Stimulated activated CD8-positive, alpha-beta memory T cell treated with anti-CD3 and anti-CD28 coated beads, Interleukin-15, amount 100 ng/mL, for 4 hours (primary cell): ENCODE measurements around the gene ZNF248.

ENCODE experiments used
- DNase-seq, 2 donors: peaks; one replicate each; pipeline ENCODE4 v3.0.0-alpha.2; 2020; ENCODE audit warnings: low read depth in 2 of 2

ZNF248 gene

DNA sequence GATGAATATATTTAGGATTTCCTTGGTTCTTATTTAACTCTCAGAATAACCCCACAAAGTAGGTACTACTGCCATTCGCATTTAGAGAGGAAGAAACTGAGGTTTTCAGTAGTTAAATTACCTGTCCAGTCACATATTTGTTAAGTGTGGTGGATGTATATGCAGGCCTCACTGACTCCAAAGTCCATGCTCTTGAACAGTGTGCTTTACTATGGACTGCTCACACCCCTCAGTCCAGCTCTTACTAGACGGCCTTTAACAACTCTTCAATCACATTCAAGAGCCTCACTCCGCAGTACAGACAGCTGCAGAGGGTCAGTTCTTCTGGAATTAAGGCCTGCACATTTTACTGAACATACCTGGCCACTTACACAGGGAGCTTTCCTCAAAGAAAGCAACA, 36.2 kb downstream of the ZNF248 start:
- no peak for DNase-seq

DNA sequence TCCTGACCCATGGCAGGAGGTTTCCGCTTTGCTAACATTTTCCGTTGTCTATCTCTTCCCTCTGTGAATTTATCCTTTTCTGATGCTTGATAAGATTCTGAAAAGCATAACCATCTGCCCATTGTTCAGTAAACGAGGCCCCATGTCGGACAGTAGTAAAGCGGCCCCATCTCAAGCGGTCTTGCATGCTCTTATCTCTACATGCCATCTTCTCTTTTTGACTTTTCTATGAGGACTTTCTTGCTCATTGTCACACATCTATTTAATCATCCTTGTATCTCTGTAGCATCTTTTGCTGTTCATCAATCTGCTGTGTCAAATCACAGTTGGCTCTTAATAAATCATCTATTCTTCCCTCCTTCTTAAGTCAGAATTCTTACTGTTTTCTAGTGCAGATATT, 37.6 kb downstream of the ZNF248 start:
- DNase-seq: no peak

DNA sequence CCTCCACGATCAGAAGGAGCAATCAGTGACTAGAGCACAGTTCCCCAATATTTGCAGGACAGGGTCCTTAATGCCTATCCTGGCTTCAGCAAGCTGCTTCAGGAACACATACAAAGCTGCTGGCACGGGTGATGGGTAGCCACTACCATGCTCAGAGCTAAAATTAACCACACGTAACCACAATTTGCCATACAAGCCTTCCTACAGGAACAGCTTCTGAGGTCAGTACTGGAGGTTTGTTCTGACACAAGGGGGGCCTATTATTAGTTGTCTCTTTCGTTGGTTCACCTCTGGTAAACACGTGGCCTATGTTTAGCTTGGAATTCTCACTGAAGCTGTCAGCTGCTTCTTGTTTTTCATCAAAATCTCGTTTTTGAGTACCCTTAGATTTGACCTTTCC, 41.1 kb downstream of the ZNF248 start:
- no peak for DNase-seq

DNA sequence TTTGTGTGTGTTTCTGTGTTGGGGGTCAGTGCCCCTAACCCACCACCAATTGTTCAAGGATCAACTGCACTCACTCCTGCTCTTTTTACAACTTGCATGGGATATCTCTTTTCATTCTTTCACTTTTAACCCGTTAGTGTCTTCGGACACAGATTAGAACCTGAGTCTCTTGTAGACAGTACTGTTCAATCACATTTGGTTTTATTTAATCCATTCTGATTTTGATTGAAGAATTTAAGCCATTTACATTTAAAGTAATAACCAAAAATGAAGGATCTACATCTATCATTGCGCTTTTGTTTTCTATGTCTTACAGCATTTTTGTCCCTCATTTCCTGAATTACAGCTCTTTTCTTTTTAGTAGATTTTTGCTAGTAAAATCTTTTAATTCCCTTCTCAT, 43.6 kb downstream of the ZNF248 start:
- DNase-seq: no peak

DNA sequence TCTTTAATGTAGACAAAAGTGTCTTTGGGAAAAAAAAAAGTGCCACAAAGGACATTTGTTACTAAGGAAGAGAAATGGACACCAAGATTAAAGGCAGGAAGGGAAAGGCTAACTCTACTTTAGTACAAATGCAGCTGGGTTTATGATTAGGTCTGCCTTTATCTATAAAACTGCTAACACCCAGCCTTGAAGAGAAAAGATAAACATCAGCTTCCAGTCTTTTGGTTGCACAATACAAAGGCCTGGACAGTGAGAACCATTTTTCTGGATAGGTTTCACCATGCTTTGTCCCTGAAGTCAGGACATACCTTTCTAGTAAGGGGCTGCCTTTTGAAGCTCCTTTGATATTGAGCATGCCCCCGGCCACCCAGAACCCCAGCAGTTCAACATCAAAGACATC, 45.1 kb downstream of the ZNF248 start:
- DNase-seq: no peak

DNA sequence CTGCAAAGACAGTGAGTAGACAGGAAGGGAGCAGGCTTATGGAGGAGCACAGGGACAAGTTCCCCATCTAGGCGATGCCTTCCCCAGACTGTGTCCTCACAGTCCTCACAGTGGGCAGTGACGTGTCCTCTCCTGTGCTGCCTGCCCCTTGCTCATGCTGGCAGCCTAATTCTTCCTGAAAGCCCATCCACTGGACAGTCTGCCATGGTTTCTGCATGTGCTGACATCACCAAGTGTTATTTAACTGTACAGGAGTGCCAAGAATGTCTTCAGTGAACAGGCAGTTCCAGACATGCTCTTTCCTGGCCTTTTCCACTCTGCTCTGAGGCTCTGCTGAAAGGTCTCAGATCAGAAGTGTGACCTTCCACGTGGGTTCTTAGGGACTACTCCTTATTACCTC, 54.1 kb downstream of the ZNF248 start:
- no peak for DNase-seq

DNA sequence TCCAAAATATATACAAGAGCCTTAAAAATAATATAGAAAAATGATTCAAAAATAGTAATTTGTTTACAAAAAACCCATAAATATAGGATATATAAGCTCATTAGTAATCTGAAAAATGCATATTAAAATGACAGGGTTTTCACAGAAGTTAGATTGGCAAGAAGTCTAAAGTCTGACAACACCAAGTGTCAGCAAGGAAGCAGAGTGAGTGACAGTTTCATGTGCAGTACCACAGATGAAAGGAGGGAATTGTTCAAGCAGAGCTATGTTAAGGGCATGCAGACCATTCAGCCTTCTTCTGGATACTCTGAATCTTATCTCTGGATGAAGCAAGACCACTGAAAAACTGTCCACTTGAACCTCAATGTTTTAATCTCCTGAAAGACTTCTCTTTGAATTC, 55.9 kb downstream of the ZNF248 start:
- no peak for DNase-seq

DNA sequence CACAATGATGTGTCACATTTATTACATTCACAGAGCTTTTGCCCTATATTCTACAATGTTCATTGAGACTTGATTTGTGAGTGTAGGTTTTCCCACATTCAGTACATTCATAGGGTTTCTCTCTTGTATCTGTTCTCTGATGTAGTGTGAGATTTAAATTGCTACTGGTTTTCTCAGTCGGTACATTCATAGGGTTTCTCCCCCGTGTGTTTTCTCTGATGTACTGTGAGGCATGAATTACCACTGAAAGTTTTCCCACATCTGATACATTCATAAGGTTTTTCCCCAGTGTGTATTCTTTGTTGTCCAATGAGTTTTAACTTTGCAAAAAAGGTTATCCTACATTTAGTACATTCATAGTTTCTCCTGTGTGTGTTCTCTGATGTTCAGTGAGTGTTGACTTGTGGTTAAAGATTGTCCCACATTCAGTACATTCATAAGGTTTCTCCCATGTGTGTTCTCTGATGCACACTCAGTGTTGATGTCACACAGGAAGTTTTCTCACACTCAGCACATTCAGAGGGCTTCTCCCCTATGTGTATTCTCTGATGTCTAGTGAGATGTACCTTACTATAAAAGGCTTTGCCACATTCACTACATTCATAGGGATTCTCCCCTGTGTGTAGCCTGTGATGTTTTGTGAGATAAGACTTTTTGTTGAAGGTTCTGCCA, 63.0 kb downstream of the ZNF248 start:
- DNase-seq: no peak

DNA sequence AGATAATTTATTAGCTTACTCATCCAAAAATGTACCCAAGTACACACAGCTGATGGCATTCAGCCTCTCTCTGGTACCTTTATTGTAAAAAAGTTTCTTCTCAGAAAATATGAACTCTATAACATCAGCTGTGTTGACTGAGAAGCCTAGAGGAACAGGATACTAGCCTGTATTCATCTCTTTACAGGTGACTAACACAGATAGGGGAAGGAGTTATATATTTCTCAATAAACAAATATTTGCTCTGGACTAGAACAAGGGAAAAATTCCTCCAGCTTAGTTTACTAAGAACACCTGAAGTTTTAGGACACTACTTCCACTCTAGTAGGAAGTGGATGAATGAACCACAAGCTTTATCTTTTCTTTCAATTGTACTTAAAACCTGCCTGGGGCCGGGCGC, 67.8 kb downstream of the ZNF248 start:
- DNase-seq: no peak

DNA sequence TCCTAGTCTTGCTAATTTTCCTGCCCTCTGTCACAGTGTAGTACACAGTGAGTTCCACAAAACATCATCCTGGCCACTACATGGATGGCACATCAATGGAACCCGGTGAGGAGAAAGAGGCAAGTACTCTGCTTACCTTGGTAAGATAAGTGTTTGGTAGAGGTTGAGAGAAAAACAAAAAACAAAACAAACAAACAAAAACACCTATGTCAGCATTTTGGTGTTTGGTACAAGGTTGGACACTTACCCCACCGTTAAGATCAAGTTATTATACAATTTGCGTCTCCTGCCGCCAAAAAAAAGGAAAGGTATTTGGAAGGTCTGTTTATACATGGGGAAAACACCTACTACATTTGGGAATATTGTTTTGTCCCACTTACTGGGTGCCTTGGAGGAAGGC, 72.7 kb downstream of the ZNF248 start:
- DNase-seq: no peak

DNA sequence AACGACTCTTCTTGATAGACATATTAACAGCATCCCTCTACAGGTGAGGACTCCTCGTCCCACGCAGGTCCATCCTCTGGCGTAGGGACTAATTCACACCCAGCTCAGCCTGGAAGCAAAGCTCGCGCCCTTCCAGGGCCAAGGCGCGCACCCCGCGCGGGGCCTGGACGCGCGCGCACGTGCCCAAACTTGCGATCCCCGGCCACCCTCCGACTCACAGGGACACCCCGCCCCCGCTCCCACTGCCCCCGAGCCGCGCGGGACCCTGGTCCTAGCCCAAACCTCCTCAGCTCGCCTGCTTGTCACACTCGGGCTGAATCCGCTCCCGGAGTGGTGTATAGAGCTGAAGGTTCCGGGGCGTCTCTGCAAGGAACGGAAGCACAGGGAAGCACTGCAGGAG, 76.9 kb downstream of the ZNF248 start:
- no peak for DNase-seq

DNA sequence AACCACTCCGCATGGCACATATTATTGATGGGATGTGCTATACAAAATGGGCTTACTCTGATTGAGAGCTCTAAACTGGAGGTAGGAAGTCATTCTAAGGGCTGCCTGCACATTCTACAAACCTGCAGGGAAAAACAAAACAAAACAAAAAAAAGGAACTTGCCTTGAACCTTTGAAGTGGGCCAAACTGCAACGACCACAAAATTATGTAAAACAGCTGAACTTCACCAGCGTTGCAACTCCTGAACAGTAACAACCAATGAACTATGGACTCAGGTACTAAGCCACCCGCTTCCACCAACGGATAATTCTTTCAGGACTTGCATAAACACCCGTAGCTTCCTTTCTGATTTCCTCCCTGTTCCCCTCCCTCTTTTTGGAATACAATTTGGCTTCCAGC, 80.4 kb downstream of the ZNF248 start:
- DNase-seq: no peak

DNA sequence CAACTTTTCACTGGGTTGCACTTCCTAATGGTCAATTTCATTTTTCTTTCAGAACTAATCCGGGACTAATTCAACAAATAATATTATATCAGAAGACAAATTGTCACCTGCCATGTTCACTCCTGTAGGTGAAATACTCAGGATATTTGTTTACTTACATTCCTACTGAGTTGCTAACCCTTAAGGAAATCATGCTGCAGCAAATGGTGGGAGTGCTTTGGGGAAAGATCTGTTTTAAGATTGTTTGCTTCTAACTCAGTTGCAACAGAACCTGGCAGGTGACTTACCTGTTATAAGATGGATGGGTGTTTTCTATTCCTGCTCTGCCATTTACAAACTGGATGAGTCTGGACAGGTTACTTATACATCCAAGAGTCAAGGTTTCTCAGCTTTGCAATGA, 81.8 kb downstream of the ZNF248 start:
- DNase-seq: no peak

DNA sequence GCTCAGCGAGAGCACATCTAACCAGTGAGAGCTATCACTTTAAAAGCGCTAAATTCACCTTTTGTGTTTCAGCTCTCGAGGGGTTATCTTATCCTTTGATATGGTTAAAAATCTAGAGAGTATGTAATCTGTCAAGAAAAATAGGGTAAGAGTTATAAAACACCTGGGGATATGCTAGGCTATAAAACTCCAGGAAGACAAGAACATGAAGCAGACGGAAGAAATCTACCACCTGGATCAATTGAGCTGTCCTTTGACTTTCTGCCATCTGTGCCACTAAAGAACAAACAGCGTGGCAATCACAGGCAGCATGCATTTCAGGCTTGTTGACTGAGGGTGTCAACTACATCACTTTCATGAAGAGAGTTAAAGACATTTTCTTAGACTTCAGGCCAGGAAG, 83.1 kb downstream of the ZNF248 start:
- DNase-seq: no peak

DNA sequence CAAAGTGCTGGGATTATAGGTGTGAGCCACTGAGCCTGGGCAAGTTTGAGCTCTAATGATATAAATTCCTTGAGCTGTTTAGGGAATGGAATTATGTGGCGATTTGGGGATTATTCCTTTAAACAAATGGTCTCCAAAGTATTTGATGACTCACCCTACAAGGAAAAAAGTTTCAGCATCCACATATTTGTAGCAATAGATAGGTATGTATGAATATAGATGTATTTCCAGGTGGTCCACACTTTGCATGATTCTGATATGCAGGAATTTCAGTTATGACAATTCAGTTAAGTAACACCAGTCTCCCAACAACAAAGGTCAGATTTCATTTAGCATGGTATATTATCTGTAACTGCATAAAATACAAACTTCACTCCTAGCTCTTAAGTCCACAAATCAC, 92.2 kb downstream of the ZNF248 start:
- DNase-seq: no peak

DNA sequence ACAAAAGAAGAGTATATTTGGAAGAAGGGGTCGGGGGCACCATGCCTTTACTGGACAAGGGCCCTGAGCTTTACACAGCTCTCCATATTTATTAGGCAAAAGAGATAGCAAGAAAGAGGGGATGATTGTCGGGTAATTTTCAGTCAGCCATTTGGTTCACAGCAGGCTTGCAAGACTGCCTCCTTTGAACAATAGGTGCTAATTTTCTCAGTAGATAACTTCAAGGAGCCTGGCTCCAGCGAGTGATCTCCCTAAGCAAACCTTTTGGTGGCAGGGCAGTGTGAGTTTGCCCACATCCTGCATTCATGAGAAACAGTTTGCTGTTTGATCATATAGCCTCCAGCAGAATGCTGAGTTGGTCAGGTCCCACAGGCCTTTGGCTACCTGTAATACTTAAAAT, 94.3 kb downstream of the ZNF248 start:
- DNase-seq: no peak

DNA sequence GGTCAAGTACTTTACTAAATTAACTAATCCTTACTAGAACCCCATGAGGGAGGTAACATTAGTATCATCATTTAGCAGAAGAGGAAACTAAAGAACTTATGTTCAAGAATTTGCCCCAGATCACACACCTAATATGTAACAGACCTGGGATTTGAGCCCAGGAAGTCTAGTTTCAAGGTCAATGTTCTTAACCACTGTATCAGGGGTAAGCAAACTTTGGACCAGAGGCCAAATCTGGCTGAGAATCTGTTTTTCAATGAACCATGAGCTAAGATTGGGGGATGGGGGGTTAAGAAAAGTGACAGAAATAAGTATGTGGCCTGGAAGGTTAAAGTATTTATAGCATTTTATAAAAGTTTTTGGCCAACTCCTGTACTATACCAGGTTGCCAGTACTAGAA, 95.1 kb downstream of the ZNF248 start:
- no peak for DNase-seq

DNA sequence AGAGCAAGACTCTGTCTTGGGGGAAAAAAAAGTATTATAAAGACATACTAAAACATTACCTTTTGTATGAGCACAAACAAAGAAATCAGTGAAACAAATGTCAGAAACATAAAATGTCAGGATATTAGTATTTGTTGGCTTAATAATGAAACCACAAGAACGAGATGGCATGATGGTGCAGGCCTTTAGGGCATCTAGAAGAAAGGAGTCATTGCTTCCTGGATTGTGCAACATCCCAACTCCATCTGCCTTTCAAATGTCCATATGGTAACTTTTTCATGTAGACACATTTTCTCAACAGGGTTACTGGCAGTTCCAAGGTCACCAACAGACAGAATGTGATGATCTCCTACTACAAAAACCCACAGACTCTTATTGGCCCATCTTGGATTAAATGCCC, 96.6 kb downstream of the ZNF248 start:
- DNase-seq: no peak

DNA sequence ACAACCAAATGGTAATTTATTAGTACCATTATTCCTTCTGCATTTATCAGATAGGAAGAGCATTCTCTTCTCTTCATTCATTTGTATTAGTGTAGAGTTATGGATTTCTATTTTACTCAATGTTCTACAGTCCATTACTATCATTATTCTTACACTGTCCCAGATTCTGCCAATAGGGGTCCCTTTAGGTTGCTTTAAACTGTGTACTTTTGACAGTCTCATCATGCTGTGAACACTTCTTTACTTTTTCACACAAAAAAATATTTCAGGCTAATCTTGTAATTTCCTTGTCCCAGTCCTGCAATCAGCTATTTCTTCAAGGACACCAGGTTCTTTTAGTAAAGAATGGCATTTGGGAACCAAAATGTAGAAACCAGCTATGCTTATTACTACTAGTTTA, 99.3 kb downstream of the ZNF248 start:
- DNase-seq: no peak

DNA sequence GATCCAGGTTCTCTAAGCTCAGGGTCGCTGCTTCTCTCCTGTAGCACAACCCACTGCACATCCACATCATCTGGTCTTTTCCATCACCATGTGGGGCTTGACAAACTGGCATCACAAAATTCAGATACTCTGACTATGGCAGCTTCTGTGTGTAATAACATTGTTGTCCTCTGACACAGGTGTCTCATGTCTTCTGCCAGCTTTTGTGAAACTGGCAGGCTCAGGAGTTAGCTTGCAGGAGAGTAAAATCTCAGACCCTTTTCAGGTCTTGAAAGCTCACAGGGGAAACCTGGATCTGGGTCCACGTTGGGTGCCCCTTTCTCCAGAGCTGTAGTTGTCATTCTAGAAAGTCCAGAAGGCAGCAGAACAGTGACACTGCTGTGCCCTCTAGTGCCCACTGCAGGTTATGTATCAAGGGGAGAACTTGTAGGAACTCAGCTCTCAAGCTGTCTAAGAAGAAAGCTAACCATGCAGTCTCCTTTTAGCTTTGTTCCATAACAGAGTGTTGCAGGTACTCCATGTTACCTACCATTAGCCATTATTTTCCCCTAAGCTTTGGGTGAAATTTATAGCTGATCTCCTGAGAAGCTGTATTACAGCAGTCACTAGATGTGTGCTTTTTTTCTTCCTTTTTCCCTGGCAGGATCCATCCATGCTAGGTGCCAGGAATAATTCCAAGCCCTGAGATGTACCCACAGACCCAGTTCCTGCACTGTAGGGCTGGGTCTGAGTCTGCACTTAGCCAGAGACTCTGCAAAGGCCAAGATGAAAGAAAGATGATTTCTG, 102.7 kb downstream of the ZNF248 start:
- no peak for DNase-seq

DNA sequence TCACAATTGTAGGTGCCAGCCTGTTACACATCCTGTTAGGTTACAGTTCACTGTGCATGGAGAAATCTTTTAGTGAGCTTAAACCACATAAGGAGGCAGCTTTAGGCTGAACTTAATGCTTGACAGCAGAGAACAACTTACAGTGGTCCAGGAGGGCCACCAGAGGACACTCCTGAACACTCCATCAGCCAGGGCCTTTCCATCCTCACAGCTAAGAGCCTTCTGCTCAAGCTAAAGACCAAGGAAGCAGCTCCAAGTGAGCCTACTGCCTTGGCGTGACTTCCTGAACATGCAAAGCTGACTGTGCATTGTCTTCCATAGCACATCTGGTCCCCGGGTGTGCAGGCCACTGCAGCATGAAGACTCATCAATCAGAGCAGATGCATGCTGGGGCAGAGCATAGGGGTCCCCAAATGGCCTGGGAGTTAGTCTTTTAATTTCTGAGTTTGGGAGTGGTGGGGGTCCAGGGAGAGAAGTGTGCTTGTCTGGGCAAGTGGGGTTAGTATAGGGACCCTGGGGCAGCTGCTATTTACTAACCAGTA, 105.0 kb downstream of the ZNF248 start:
- no peak for DNase-seq

DNA sequence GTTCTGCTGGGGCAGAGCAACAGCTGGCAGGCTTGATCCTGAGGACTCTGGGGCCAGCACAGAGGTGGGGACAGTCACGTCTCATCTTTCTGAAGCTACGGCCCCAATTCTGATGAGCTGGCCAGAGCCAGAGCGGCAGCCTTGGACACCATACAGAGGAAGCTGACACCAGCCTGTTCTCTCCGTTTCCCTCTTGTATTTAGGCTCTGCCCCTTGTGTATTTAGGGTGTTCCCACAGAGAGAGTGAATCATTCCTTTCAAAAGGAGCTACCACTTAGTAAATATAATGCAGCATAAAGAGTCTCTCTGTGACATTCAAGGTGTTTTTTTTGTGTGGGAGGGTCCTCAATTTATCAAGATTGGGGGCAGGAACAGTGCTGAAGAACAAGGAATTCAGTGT, 109.2 kb downstream of the ZNF248 start:
- DNase-seq: no peak

DNA sequence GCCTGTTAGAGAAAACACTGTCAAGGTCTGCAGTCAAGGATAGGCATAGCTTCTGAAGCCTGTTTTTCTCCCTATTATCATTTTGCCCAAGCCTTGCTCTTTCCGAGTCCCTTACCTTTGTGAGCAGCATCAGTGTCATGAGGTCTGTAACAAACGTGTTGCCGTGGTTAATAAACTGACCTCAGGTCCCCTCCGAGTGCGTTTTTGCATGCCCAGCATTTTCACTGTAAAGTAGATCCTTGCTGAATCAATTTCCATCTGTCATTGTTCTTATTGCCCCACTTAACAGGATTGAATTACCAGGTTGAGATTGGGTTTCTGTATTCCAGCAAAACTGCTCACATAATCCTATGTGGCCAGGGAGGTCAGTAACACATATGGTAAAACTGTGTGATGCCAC, 110.3 kb downstream of the ZNF248 start:
- no peak for DNase-seq

DNA sequence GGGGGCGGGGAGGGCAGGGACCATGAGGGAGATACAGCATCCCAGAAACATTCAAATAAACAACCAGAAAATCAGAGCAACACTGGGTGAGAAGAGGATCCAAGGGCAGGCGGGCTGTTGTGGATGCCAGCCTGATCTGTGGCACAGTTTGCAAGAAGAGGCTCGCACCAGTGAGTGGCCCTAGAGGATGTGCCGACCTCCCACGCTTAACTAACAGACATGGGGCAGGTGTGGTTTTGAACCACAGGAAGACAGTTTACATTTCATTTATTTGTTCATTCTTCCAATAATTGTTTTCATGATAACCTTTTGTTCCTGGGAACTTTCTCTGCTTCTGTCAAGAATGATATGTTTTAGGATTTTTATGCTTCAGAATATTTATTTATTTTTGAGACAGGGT, 115.6 kb downstream of the ZNF248 start:
- no peak for DNase-seq
